ENCODE results near the gene CLDN3. TPM values are rescaled to one million over a fixed set of nuclear protein-coding genes. Genes with fewer than 3 reads are reported as not detected.

CLDN3 gene
- total RNA-seq: not detected in 2 replicates

GRCh38 chr7:73770002-73770859 lies at the start of gene CLDN3:
Gene CLDN3 (minus strand): TSS chr7:73770270. CDS start chr7:73770049, 221 bp downstream.

GRCh38 chr7:73738612-73739386 lies 31.3 kb downstream of the CLDN3 start, which contains the start of gene ABHD11:
Gene ABHD11 (minus strand): TSS chr7:73738802. CDS start chr7:73738770, 32 bp downstream.

Other genes with a start within 250 kb of the CLDN3 start
- 32.3 and 36.6 TPM in 2 replicates for gene BAZ1B, start 248.0 kb downstream of the CLDN3 start, total RNA-seq
- gene BCL7B, start 212.6 kb downstream of the CLDN3 start, total RNA-seq: 20.1 and 37.5 TPM in 2 replicates
- 48.5 and 76.3 TPM in 2 replicates for gene TBL2, start 191.7 kb downstream of the CLDN3 start, total RNA-seq
- 0.34 TPM in 1 of 2 replicates, not detected in the other for gene MLXIPL, start 145.7 kb downstream of the CLDN3 start, total RNA-seq
- 4.1 and 7.0 TPM in 2 replicates for gene VPS37D, start 102.4 kb downstream of the CLDN3 start, total RNA-seq
- gene DNAJC30, start 86.8 kb downstream of the CLDN3 start, total RNA-seq: 3.2 and 6.7 TPM in 2 replicates
- gene BUD23, start 86.7 kb downstream of the CLDN3 start, total RNA-seq: 31.6 and 45.7 TPM in 2 replicates
- gene STX1A, start 50.6 kb downstream of the CLDN3 start, total RNA-seq: 10.2 and 11.8 TPM in 2 replicates
- 9.6 and 11.0 TPM in 2 replicates for gene ABHD11, start 31.5 kb downstream of the CLDN3 start, total RNA-seq
- gene CLDN4, start 60.7 kb upstream of the CLDN3 start, total RNA-seq: 0.23 and 0.68 TPM in 2 replicates
- gene METTL27, start 72.2 kb upstream of the CLDN3 start, total RNA-seq: 1.6 and 7.0 TPM in 2 replicates
- gene TMEM270, start 90.9 kb upstream of the CLDN3 start, total RNA-seq: not detected in 2 replicates